Activated T-cell treated with anti-CD3 and anti-CD28 coated beads for 1 hour (primary cell): ENCODE data around the gene CARMIL3.
"Not testable (repeated sequence)": the region's sequence is repeated elsewhere in the genome, so short reads cannot be mapped to it uniquely, and the experiment has no call there.

Experiments
- DNase-seq: peaks from one replicate; pipeline ENCODE4 v3.0.0-alpha.2; 2020; ENCODE audit warnings: low read depth

Gene CARMIL3

DNA sequence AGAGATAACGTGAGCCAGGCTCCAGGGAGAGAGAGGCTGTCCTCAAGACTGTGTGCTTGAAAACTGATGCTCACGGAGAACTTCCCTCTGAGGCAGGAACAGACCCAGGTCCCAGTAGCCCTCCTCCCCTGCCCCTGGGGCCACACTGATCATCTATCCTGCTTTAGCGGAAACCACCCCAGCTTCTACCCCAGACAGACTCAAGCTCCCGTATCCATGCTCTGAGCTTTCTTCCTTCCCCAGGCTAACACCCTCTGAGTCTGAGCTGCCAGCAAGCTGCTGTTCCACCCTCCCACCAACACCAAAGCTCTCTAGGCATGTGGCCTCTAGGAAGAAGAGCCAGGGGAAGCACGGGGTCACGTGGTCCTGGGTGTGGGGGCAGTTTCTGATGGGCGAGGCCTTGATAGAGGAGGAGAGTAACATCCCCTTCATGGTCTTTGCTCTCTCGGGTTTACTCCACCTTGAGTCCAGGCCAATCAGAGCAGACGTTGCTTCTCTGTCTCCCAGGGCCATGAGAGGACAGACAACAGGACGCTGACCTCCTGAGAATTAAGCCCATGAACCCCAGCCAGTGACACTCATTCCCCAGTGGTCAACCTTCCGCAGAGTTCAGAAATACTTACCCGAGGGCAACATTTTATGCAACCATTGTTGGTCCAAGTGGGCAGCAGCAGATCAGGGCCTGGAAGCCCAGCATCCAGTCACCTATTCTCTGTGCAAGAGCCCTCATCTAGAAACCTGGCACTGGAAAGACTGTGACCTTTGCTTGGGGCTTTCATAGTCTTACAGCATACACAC is 43.7 kb downstream of the CARMIL3 start:
- DNase-seq, result no peak

- no peak for DNase-seq
These were observed 44.9 kb downstream of the CARMIL3 start for GRCh38 chr14:24096545-24097181.

DNA sequence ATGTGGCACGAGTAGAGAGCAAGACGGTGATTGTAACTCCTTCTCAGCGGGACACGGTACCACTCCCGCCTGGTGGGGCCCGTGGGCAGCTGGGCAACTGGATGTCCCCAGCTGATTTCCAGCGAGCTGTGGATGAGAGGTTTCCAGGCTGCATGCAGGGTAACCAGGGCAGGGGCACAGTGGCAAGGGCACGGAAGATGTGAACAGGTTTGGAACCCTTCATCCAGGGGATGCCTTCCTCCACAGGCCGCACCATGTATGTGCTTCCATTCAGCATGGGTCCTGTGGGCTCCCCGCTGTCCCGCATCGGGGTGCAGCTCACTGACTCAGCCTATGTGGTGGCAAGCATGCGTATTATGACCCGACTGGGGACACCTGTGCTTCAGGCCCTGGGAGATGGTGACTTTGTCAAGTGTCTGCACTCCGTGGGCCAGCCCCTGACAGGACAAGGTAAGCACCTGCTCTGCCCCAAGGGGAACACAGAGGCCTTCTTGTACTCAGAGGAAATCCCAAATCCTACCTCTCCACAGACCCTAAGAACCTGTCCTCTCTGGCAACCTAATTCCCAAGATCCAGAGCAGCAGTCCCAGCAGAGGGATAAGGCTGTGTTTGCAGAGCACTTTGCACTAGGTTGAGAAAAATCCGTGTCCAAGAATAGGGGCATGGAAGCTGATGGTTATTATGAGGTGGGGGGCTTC is 46.6 kb downstream of the CARMIL3 start:
- DNase-seq, result no peak

DNA sequence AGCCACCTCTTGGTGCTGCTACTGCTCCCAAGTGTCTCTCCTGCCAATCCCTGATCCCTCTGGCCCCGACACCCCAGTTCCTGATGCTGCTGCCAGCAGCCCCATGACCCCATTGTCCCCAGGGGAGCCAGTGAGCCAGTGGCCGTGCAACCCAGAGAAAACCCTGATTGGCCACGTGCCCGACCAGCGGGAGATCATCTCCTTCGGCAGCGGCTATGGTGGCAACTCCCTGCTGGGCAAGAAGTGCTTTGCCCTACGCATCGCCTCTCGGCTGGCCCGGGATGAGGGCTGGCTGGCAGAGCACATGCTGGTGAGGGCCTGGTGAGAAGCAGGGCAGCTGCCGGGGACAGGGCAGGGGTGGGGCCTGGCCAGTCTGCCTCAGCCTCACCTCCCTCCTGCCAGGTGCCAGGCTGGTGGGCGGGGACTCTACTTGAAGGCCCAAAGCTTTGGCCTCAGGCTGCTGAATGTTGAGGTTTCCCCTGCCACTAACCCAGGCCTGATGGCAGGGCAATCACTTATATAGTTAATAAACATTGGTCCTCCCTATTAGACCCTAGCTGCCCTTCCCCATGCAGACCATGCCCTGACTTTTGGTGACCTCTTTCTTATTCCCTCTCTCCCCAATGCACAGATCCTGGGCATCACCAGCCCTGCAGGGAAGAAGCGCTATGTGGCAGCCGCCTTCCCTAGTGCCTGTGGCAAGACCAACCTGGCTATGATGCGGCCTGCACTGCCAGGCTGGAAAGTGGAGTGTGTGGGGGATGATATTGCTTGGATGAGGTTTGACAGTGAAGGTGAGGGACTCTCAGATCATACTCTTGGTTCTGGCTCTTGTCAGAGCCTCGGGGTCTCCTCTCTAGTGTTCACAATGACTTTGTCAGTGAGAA is 47.4 kb downstream of the CARMIL3 start:
- no peak for DNase-seq

DNA sequence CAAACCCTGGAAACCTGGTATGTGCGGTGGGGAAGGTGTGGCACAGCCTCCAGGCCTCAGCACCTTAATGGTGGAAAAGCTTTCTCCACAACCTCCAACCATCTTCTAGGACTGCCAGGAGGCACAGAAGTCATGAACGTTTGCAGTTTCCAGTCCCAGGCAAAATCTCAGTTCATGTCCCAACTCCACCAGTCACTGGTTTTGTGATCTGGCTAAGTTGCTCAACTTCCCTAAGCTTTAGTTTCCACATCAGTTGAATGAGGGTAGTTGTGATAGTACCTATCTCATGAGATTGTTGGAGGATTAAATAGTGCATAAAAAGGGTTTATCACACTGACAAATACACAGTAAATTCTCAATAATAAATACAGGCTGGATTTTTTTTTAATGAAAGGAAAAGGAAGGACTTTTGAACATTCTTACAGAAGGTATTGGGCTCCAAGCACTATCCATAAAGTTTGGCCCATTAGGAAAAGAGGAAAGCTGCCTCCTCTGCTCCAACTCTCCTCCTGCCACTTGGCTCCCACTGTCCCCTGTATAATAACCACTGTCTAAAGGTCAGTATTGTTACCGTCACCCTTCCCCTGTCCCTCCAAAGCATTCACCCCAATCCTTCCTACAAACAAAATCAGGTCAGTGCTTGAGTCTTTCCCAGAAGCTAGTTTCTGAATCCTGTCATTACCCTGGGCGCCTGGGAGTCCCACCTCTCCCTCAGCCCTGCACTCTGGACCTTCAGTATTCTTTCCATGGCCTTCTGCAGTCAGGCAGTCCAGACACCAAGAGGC is 48.6 kb downstream of the CARMIL3 start:
- DNase-seq, result no peak

DNA sequence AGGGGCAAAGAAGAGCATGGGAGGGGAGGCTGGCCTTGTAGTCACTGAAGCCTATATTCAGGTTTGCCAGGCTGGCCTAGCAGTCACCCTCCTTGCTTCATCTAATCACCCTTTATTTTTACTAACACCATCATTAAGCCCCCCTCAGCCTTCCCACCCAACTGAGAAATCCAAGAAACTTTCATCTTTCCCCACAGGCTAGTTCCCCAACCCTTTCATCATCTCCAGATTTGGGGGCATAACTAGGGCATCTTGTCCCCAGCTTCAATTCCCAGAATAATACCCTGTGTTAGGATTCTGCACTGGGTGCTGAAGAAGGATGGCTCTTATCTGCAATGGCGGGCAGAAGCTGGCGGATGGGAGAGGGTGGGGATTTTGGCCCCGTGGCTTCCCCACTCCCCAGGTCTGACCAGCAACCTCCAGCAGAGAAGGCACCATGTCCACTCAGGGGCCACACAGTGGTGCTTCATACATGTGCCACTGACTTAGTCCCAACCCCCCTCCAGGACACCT is 49.2 kb downstream of the CARMIL3 start:
- no peak for DNase-seq

- no peak for DNase-seq
These were observed 50.7 kb downstream of the CARMIL3 start for GRCh38 chr14:24102357-24103048.

GRCh38 chr14:24103451-24103850 is 51.6 kb downstream of the CARMIL3 start:
- no peak for DNase-seq

GRCh38 chr14:24105609-24106239 is 53.9 kb downstream of the CARMIL3 start:
- not testable (repeated sequence) for DNase-seq

DNA sequence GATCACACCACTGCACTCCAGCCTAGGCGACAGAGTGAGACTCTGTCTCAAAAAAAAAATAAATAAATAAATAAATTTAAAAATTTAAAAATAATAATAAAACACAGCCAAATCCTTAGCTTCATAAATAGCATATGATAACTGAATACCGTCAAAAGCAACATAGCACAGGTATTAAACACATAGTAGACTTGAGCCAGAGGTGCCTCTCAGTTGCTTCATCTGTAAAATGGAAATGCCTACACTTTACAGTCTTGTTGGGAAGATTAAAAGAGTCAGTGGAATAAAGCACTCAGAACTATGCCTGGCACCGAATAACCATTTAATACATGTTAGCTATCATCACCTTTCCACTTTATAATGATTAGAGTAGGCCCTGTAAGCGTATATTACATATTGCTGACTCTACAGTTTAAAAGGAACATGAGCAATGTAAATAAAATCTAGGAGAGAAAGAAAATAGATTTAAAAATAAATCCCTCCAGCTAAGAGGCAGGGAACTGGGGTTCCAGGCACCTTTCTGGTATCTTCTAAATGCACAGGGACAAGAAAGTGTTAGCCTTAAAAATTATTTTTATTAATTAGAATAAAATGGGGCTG is 55.0 kb downstream of the CARMIL3 start:
- no peak for DNase-seq

GRCh38 chr14:24108336-24108874 is 56.6 kb downstream of the CARMIL3 start:
- no peak for DNase-seq

DNA sequence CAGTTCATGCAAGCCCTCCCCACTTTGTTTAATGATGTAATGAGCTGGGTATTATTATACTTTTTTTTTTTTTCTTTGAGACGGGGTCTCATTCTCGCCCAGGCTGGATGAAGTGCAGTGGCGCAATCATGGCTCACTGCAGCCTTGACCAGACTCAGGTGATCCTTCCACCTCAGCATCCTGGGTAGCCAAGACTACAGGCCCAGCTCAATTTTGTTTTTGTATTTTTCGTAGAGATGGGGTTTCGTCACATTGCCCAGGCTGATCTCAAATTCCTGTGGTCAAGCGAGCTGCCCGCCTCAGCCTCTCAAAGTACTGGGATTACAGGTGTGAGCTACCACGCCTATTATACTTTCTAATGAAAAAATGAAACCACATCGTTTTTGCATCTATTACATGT is 58.3 kb downstream of the CARMIL3 start:
- no peak for DNase-seq

GRCh38 chr14:24110523-24110922 is 58.7 kb downstream of the CARMIL3 start:
- no peak for DNase-seq

DNA sequence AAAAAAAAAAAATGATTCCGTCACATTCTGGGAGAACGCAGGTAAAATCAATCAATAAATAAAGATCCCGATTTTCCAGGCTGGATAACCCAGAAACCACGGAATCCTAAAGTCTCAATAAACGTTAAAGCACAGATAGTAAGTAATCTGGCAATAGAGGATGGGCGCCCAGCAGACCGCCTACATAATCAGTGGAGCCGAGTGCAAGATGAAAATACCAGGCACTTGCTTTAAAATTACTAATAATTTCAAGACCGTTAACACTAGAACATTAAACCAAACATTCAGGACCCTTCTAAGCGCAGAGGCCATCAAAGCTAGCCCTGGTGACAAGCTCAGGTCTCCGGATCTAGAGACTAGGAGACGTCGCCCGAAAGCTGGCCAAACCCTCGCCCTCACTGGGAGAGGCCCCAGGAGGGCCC is 61.6 kb downstream of the CARMIL3 start:
- DNase-seq, result no peak

DNA sequence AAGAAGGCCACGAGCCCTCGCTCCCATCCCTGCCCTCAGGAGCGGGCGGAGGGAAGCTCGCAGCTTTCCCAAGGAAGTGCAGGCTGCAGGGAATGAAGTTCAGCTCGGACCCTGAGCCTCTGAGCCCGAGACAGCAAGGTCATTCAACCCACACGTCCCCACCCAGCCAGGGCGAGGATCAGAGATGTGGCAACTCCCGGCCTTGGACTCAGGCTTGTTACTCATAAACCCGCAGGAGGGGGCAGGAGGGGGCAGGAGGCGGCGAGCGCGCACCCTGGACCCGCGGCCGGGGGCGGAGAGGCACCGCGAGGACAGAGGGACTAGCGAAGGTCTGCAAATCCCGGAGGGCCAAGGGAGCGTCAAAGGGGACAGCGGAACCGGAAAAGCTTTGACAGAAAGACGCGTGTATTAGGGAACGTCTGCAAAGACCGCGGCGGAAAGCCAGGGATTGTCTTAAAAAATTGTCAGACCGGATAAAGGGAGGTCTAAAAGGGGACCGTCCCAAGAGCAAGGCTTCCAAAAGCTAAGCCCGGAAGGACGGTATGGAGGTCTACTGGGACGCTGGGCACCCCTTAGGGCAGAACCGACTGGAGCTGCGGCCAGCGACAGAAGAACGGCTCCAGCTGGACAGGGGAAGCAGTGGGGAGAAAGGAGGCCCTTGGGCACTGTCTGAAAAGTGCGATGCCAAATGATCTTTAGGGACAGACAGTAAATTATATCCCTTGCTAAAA is 62.2 kb downstream of the CARMIL3 start:
- peak; percentile 59 for DNase-seq

- DNase-seq, result peak; percentile 95
These were observed 63.0 kb downstream of the CARMIL3 start, which contains the start of the genes DCAF11 and NRL for GRCh38 chr14:24114532-24115421. Gene DCAF11 (plus strand): TSS chr14:24114777. CDS start chr14:24115595, 818 bp downstream. Gene NRL (minus strand): TSS chr14:24114949. CDS start chr14:24082848, 32,101 bp downstream.
